CD4-positive, alpha-beta T cell treated with Interleukin-6 for 4 hours (primary cell): Measurements from ENCODE around the gene MICU1.
A peak's percentile ranks its signal among the peaks of the same experiment; 100 is the strongest.
"Not testable (repeated sequence)": the region's sequence is repeated elsewhere in the genome, so short reads cannot be mapped to it uniquely, and the experiment has no call there.

Experiments used
- DNase-seq: peaks from one replicate; pipeline ENCODE4 v3.0.0-alpha.2; 2020; ENCODE audit warnings: mixed read lengths

MICU1 gene

DNA sequence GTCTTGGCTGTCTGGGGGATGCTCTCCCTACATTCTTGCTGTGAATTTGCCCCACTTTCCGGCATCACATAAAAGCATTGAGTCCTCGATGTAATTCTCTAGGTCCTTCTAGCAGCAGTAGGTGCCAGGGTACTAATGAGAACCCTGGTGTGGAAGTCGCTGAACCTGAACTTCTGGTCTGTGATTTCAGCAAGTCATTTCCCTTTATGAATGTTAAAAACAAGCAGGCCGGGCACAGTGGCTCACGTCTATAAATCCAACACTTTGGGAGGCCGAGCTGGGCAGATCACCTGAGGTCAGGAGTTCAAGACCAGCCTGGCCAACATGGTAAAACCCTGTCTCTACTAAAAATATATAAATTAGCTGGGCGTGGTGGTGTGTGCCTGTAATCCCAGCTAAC lies 240.9 kb downstream of the MICU1 start:
- DNase-seq = not testable (repeated sequence)

DNA sequence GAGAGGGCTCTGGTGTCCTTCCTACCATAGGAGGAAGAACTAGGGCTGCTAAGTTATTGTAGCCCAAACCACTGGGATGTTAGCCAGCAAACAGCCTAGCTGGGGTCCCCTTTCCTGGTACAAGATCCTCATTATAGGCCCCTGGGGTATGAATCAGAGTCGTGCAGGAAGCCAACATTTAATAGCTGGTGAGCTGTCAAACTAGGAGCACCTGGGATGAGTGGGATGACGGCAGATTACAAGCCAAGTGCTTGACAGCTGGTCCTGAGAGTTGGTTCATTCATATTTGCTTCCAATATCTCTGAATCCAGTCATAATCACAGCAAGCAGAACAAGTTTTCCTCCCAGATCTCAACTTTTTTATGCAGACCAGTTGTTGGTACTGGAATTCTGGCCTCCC lies 246.1 kb downstream of the MICU1 start:
- no peak for DNase-seq

DNA sequence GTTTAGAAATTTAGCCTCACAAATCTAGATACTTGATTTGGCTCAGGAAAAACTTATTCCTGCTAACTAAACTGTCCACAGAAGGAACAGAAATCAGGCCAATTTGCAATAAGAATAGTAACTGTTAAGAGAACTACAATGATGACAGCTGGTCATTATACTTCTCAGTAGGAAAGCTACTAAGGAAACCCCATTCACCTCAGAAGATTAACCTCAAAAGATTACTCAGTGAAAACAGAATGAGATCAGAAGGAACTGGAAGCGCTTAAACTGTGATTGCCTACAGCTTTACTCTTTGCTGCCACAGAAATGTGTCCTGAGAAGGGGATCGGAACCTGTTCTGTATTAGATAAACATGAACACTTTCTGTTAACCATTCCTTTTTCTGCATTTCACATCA lies 246.8 kb downstream of the MICU1 start:
- no peak for DNase-seq

DNA sequence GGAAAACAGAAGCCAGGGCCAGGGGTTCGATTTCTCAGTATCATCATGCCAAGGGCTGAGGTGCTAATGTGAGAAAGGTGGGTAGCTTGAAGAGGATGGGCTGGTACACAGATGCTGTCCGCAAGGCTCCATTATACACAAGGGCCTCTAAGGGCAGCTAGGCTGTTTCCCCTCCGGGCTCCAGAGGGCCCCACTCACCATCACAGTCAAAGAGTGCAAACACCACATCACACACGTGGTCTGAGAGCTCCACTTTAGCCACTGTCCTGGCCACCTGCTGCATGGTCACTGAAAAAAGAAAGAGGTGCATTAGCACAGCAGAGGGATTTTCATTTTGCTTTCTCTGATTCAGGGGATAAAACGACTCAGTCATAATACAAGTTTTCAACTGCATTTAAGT lies 250.3 kb downstream of the MICU1 start:
- no peak for DNase-seq

DNA sequence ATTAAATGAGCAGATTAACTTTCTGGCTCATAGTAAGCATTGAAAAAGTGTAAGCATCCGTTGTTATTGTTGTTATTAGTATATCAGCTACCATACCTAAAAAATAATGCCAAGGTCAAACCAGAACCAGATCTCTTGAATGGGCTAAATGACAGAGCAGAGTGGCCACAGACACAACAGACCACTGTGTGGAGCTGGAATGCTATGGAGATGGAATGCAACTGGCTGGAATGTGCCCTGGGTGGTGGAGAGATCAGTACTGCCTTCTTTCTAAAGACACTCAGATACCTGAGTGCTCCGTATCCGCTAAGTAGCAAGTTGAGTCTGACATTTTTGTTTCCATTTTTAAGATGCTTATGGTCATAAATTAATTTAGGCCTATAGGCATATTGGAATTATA lies 250.7 kb downstream of the MICU1 start:
- no peak for DNase-seq

DNA sequence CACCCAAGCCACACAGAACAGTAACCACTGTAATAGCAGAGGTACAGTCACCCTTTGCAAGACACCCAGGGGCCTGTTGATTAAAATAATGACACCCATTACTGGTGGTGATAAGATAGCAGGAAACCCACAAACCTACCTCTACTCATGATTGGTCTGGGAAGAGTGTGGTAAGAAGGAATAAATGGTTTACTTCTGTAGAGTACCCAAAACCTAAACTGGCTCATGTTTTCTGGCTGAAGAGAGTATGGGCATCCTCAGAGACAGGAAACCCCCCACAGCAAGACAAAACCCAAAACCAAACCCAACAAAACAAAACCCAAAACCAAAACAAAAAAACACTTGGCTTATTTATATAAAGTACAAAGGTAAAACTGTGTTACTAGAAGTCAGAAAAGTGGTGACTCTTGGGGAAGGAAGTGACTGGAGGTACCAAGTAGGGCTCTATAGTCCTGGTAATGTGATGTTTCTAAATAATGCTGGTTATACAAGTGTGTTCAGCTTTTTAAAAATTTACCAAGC lies 255.6 kb downstream of the MICU1 start:
- DNase-seq = peak; percentile 22

DNA sequence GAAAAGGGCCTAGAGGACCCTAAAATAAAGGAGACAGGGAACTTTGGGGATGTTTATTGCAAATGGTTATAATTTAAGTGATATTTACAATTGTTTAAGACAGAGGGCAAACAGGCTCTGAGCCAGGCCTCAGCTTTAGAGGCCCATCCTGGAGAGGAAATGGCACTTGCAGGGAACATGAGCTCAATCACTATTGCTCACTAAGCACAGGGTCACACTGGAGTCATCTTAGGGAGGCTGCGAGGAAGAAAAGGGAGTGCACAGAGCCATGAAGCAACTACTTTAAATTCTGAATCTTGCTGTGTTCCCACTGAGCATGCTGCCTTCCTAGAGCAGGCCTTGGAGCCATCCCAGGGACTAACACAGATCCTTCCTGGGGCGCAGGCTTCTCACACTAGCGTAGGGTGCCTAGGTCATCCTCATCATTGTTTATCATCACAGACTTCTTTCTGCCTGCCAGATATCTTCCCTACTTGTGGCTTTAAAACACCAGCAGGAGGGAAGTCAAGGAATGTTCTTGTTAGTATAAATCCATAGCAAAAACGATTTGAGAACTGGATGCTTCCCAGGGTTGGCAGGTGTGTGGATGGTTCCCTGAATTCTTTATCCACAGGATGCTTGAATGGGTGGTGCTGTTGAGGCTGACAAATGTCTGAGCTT lies 258.4 kb downstream of the MICU1 start:
- no peak for DNase-seq

DNA sequence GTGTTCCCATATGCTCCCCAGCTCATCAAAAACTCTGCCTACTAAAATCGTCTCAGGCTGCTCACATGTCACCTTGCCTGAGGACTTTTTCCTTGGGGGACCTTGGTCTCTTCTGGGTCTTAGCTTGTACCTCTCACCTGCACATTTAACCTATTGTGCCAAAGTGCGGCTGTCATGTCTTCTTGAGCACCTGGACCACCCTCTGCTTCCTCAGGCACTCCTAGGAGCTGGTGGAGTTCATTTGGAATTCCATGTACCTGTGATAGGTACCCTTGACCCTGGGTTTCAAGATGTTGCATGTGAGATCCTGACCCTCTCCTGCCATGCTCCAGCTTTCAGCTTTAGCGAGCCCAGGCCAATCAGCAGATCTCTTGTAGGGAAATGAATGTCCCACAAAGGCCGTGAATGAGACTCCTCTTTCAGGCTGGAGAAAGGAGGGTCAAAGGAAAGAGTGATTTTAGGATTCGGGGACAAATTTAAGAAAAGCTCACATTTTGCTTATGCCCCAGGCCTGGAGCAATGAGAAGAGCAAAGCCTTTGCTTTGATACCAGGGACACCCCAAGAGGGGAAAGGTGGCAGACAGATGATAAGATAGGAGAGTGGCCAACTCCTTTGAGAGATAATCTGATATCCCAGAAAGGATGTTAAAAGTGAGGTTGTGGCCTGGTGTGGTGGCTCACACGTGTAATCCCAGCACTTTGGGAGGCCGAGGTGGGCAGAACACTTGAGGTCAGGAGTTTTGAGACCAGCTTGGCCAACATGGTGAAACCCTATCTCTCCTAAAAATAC lies 260.6 kb downstream of the MICU1 start:
- no peak for DNase-seq

DNA sequence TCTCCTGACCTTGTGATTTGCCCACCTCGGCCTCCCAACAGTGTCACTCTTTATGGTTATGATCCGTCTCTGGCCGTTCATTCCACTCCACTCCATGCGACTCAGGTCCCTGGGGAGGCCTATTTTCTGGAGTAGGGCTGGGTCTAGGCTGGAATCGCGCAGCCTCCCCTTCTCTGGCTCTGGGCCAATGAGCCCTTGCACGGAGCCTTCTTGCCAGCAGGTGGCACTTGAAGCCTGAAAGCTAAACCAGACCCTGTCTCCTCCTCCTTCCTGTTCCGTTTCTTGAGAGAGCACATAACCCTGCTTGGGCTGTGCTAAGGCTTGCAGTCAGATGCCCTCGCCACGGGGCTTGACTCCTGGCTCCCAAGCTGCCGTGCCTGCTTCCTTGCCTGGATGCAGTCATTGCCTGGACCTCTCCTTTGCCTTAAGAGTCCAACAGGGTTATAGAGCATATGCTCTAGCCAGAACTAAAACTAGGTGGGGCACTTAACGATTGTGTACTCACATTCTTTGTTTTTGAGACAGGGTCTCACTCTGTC lies 261.6 kb downstream of the MICU1 start:
- DNase-seq = peak; percentile 88

DNA sequence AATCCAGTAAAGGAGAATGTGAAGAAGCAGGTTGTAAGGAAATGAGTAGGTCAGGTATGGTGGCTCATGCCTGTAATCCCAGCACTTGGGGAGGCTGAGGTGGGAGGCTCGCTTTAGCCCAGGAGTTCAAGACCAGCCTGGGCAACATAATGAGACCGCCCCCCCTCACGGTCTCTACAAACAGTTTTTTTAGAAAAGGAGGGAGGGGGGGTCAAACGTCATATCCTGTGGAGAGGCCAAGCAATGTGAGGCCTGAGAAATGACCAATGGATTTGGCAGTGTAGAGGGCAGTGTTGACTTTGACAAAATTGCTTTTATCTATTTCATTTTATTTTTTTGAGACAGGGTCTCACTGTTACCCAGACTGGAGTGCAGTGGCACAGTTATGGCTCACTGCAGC lies 268.9 kb downstream of the MICU1 start:
- no peak for DNase-seq

DNA sequence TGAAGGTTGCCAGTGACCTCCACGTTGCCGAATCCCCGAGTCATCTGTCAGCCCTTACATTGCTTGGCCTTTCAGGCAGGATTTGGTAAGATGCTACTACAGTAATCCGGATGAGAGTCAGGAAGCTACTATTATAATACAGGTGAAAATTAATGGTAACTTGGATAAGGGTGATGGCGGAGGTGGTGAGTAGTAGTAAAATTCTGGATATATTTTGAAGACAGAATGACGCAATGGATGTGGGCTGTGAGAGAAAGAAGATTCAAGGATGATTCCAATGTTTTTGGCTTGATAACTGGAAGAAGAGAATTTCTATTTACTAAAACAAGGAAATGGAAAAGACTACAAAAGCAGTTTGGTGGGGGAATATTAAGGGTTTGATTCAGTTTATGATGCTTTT lies 269.8 kb downstream of the MICU1 start:
- no peak for DNase-seq

DNA sequence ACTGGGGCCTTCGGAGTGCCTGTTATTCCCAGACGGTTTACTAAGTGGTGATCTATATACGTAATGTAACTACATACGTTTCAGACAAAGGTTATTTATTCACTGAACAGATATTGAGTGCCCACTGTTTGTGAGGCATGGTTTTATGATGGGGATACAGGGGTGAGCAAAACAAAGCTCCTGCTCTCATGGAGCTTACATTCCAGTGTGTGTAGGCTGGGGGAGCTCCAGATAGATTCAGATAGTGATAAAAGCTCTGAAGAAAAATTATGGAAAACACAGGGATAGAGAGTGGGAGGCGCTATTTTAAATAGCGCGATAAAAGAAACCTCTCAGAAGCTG lies 270.7 kb downstream of the MICU1 start:
- no peak for DNase-seq

DNA sequence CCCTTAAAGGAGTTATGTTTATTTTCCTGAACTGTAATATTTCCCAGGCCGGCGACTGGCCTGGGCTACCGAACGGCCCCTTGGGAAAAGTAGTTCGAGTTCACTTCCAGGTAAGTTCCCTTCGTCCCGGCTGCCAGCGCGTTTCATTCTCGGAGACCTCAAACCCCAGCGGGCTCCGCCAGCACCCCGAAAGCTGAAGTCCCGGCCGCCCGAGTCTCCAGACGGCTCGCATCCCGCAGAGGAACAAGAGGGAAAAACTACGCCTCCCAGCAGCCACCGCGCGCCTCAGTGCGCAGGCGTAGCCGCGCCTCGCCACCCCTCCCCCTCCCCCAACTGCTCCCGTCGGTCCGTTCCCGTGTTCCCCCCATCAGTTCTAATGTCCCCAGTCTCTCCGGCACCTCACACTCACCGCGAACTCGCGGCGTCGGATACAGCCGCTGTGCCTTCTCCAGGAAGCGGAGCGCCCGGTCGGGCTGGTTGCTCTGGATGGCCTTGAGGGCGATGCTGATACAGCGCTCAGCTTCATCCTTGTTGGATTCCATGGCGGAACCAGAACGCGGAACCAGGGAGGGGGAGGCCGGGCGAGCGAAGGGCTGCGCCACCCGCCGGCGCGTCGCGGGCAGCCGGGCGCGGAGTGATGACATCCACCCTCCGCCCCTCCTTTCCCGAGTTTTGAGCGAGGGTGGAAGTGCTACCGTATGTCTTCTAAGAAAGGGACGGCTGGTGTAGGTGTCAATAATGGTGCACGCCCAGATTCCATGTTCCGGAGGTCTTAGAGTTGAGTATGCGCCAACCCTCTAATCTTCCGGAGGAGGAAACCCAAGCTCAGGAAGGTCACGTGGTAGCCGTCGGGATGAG lies 271.3 kb downstream of the MICU1 start, which contains the start of gene DNAJB12:
DNAJB12 (minus strand) TSS at position 564 of the 858 bp plus-strand sequence; CDS start at position 542, 22 bp downstream.
- DNase-seq = peak; percentile 90

DNA sequence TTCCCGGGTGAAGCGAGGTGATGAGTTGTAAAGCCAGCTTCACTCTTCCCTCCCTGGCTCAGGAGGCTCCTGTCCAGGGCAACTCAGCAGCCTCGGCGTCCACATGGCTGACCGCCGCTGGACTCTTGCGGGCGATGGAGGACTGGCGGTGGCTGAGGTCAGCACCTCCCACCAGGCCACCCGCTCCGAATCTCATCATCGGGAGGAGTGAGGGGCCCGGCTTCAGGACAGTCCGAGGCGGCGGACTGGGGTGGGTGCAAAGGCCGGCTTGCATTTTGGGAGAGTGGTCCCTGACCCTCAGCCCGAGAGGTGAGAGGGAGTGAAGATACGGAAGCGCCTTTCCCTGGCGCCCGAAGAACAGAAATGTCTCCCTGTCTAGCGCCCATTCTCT lies 271.9 kb downstream of the MICU1 start:
- DNase-seq = no peak

DNA sequence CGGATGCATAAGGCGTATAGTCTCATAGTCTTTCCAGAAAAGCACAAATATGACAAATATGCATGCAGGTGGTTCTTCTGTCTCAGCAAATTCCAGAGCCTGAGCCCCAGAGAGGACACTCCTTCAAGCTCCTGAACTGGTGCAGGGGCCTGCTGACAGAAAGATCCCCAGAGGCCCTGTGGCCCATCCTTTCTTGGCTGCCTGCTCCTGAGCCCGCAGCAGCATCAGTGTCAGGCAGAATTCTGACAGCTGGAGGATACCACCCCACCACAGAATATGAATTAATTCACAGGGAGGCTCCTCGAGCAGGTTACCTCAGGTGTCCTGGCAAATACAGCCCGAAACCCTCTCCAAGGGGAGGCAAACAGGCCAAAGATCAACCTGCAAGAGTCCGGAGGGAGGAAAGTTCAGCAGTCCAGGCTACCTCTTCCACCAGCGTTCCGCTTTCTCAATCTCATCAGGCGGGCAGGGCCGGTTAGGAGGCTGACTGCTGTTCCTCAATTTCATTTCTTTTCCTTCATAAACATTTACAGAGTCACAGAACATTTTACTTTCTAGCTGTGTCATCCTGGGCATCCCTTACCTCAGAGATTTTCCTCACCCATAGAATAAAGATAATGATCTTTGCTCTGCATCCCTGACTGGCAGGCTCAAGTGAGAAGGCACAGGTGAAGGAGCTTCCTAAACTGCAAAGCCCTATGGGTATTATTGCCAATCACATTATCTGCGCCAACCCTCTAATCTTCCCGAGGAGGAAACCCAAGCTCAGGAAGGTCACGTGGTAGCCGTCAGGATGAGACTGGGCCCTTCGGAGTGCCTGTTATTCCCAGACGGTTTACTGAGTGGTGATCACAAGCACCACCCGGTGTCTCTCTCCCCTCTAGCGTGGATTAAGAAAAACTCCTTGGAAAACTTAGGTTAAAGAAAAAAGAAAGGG lies 272.6 kb downstream of the MICU1 start:
- DNase-seq = no peak

DNA sequence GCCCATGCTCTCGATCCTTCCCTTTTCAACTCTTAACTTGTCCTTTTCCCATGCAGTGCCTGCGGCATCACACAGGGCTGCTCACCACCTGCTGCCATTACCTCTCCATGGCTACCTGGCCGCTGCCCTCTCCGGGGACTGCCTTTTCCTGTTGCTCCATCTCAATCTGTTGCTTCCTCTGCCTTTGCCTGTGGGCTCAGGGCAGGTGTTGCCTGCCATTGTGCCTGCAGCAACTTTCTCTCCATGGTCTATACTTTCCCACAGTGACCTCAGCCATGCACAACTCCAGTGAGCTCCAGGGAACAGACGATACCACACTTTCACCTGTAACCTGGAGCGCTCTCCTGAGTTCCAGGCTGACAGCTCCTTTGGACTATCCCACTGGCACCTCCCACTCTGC lies 274.4 kb downstream of the MICU1 start:
- no peak for DNase-seq

DNA sequence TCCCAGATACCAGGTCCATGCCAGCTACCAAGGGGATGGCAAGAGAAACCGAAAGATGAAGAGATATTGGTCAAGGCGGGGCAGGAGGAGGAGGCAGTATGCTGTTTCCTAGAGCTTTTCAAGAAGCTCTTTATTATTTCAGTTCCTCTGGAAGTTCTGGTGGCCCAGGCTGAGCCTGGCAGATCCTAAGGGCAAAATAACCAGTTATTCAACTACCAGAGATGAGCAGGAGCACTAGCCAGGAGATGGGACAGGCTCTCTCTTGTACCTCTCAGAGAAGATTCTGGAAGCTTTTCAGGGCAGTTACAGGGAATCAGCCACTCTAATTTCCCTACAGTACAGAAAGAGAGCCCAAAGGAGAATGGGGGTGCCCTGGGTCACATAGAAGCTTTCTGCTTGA lies 276.4 kb downstream of the MICU1 start:
- no peak for DNase-seq

DNA sequence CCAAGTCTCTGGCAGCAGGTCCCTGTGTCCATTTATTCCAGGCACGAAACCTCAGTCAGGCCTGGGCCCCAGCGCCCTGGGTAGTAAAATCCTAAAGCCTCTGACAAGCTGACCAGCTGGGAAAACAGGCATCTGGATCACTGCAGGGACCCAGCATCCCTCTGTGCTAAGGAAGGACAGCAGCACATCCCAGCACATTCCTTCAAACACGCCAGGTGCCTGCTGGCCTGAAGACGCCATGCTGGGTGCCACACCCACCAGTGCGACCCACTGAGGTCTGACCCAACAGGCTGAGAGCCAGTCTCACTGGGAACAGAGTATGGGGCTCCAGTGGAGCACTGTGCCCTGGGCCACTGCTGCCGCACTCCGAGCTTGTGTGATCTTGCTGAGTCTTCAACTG lies 277.6 kb downstream of the MICU1 start:
- no peak for DNase-seq

DNA sequence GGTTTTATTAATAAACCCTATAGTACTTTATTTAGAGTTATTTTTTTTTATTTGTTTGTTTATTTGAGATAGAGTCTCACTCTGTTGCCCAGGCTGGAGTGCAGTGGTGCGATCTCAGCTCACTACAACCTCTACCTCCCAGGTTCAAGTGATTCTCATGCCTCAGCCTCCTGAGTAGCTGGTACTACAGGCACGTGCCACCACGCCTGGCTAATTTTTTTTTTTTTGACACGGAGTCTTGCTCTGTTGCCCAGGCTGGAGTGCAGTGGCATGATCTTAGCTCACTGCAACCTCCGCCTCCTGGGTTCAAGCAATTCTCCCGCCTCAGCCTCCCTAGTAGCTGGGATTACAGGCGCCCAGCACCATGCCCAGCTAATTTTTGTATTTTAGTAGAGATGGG lies 279.8 kb downstream of the MICU1 start:
- DNase-seq = not testable (repeated sequence)

DNA sequence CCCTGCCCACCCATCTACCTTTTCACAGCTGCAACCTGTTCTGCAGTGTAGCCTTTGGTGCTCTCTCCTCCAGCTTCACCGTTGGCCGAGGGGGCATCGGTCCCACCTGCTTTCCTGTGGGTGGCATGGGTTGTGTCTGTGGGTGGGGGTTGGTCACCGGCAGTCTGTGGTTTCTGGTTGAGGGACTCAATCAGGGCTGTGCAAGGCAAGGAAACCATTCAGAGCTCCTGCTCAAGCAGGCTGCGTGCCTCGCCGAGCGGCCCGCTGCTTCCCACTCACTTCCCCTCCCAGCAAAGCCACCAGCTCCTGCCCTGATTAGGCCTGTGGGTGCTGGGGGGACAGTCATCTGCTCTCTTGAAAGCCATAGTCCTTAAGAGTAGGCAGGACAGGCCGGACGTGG lies 280.9 kb downstream of the MICU1 start:
- no peak for DNase-seq

DNA sequence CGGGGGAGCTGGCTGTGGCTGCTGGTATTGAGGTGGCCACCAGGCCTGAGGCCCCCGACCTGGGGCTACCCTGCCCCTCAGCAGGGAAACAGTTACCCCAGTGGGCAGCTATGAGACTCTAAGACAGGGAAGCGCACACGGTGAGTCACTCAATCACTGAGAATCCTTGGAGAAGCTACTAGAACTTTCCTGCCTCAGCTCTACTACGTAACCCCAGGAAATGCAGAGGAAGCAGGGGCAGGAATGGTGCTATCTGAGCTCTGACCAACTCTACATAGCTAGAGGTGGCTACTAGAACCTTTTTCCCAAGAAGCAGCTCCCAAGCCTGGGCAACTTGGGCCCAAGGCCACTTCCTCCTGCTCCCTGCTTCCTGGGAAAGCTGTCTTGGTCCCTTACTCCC lies 283.0 kb downstream of the MICU1 start:
- no peak for DNase-seq
